Activated CD8-positive, alpha-beta memory T cell treated with anti-CD3 and anti-CD28 coated beads, Interleukin-2, amount 50 U/mL, for 48 hours (primary cell): ENCODE results near the gene SPAST.
"Not testable (repeated sequence)": the region's sequence is repeated elsewhere in the genome, so short reads cannot be mapped to it uniquely, and the experiment has no call there.

Experiments used
- DNase-seq: peaks from one replicate; pipeline ENCODE4 v3.0.0-alpha.2; 2020

SPAST gene

DNA sequence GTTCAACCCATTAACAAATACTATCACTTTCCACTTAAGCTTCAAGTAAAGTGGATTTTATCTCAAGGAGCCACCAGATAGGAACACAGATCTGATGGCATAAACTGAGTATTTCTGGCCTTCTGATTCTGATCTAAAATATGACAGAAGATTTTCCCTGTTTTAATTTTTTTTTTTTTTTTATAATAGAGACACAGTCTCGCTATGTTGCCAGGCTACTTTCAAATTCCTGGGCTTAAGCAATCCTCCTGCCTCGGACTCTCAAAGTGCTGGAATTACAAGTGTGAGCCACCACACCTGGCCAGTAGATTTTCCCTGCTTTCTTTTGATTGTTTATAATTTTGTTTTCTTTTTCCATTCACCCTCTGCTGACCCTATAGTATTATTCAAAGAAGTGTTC is 65.7 kb downstream of the SPAST start:
- DNase-seq, result no peak

DNA sequence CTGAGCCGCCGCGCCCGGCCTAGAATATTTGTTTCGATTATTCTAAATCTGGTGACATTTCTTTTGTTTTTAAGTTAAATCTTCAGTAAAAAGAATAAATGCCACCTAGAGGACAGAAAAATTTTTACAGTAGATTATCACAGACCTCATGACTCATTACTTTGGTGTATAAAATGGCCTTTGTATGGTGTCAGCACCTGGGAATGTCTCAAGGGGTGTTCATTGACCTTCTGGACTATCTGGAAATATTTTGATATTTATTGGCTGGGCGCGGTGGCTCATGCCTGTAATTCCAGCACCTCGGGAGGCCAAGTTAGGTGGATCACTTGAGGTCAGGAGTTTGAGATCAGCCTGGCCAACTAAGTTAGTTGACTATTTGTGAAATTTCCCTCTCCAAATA is 72.1 kb downstream of the SPAST start:
- no peak for DNase-seq

DNA sequence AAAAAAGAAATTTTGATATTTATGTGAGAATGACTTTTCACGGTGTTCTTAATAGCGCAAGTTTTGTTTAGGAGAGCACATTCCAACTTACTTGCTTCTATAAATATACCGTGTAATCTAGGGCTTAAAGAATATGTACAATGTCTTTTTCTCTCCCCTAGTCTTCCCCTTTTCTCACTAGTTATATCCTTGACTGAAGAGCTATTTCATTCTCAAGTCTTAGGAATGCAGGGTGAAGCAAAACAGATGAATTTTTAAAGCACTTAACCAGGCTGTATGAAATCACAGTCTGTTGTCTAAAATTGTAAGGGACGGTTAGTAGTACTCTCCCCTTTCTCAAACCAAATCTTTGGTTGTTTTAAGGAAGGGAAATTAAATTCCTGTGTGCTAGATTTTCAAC is 72.7 kb downstream of the SPAST start:
- DNase-seq, result no peak

DNA sequence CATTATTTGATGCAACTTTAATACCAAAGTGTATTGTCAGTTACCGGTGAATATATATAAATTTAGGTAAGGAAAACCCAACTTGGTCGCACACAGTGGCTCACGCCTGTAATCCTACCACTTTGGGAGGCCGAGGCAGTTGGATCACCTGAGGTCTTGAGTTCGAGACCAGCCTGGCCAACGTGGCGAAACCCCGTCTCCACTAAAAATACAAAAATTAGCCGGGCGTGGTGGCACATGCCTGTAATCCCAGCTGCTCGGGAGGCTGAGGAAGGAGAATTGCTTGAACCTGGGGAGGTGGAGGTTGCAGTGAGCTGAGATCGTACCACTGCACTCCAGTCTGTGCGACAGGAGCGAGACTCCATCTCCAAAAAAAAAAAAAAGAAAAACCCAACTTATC is 88.2 kb downstream of the SPAST start:
- DNase-seq, result not testable (repeated sequence)

- no peak for DNase-seq
Observed at GRCh38 chr2:32159678-32160077, 96.3 kb downstream of the SPAST start.

GRCh38 chr2:32161296-32161695 is 97.9 kb downstream of the SPAST start:
- DNase-seq, result no peak

GRCh38 chr2:32164254-32164653 is 100.9 kb downstream of the SPAST start:
- DNase-seq, result not testable (repeated sequence)

DNA sequence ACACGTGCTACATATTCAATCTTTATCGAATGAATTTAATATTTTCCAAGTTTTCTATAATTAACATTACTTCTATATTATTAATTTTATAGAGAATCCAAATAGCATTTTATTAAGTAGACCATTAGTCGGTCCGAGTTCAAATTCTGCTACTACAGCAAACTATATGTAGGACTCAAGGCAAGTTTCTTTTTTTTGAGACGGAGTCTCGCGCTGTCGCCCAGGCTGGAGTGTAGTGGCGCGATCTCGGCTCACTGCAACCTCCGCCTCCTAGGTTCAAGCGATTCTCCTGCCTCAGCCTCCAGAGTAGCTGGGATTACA is 101.6 kb downstream of the SPAST start:
- not testable (repeated sequence) for DNase-seq

DNA sequence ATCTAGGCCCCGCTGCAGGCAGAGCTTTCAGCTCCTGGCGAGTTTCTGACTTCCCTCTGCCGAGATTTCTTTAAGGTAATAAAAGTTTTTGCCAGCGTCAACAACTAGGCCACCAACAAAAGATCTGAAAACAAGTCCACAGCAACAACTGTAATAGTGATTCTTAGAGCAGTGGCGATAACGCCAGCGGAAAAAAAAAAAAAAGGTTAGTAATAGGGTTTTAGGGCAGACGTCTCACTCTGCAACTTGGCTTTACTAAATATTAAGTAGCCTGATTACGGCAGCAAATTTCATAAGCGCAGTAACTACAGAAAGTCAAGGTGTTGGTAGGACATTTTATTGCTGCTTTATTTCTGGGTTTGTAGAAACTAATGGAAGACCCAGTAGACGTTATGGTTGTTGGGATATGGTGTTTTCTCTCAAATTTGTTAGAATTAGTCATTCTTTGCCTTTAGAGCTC is 102.8 kb downstream of the SPAST start:
- DNase-seq, result no peak

- DNase-seq, result no peak
Observed at GRCh38 chr2:32168513-32168912, 105.2 kb downstream of the SPAST start.

DNA sequence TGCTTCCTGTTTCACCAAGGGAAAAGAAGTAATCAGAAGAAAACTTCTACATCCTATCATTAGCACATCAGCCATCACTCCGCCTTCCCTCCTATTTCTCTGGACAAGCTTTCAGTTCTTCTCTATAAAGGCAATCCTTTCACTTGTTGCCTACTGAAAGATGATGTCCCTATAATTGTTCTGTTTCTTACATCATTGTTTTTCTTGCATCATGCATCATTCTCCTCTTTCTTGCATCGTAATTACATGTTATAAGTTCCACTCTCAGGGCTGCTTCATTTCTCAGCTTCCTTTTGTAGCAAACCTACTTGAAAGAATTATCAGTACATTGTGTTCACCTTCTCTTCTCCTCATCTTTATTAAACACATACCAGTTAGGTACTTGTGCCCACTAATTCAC is 109.5 kb downstream of the SPAST start:
- no peak for DNase-seq

- DNase-seq, result no peak
Observed at GRCh38 chr2:32182667-32183066, 119.3 kb downstream of the SPAST start.

DNA sequence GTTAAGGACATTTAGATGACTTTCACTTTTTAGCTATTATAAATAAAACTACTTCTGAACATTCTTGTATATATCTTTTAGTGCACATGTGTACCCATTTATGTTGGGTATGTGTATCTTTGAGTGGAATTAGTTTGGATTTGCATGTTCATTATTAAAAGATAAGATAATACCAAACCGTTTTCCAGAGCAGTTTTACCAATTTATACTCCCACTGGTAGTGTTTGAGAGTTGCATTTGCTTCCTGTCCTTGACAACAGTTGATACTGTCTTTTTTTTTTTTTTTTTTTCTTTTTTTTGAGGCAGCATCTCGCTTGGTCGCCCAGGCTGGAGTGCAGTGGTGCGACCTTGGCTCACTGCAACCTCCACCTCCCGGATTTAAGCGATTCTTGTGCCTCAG is 125.7 kb downstream of the SPAST start:
- DNase-seq, result no peak

- no peak for DNase-seq
Observed at GRCh38 chr2:32192418-32192817, 129.1 kb downstream of the SPAST start.

DNA sequence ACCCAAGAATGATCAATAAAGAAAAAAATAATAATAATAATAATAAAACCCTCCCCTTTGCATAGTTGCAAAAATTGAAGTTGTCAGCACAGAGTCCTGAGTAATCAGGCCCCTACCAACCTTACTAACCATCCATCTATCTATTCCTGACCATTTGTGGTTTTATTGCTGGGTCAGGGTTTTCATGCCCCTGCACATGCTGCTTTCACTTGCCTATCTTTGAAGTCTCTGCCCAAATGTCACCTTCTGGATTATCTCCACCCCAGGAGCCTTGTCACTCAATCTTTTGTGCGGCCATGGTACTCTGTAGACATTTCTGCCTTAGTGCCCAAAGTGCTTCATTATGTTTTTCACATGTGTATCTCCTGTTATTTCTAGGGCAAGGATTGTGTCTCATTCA is 137.5 kb downstream of the SPAST start:
- no peak for DNase-seq

GRCh38 chr2:32203428-32203827 is 140.1 kb downstream of the SPAST start:
- DNase-seq, result not testable (repeated sequence)
